CD4-positive, alpha-beta memory T cell (primary cell): ENCODE results near the gene C1orf21. TPM values are rescaled to one million over a fixed set of nuclear protein-coding genes. Genes with fewer than 3 reads are reported as not detected.
A peak's percentile ranks its signal among the peaks of the same experiment; 100 is the strongest.

Experiments
- CTCF ChIA-PET: fragments of 350-600 bp; sonication (Branson Sonifier 250); formaldehyde crosslinking; loops from one replicate; lab custom pipeline; 2021; ENCODE audit warnings: inconsistent platforms; ENCODE audit not compliant: partially characterized antibody; lab: Charles Lee
- POLR2A ChIA-PET: fragments of 350-600 bp; sonication (Branson Sonifier 250); formaldehyde crosslinking; loops from one replicate; lab custom pipeline; 2021; ENCODE audit not compliant: partially characterized antibody; lab: Charles Lee
- DNase-seq, 5 donors: peaks; one replicate each; pipeline versions ENCODE4 v3.0.0 to v3.0.0-alpha.2; 2020 to 2022; ENCODE audit warnings: mixed read lengths in 1 of 5
- H3K27ac ChIP-seq: one replicate; pipeline ENCODE4 v1.7.0; 2013; ENCODE audit warnings: low read depth, low read length
- H3K27me3 ChIP-seq: 2 replicates; pipeline ENCODE4 v1.7.0; 2013; ENCODE audit warnings: mild to moderate bottlenecking, low read length, moderate library complexity; ENCODE audit not compliant: insufficient read depth
- H3K36me3 ChIP-seq: 2 replicates; pipeline ENCODE4 v1.7.0; 2013; ENCODE audit warnings: mild to moderate bottlenecking, low read length, moderate library complexity; ENCODE audit not compliant: insufficient read depth
- H3K4me1 ChIP-seq: 2 replicates; pipeline ENCODE4 v1.7.0; 2013; ENCODE audit warnings: mild to moderate bottlenecking, low read length, moderate library complexity; ENCODE audit not compliant: insufficient read depth
- H3K4me3 ChIP-seq, 2 donors: one replicate each; pipeline ENCODE4 v1.7.0; 2013; ENCODE audit warnings: low read length in 2 of 2, mild to moderate bottlenecking in 1 of 2
- H3K9me3 ChIP-seq, 2 donors: one replicate each; pipeline ENCODE4 v1.7.0; 2013; ENCODE audit warnings: low read length in 2 of 2, control low read depth in 1 of 2; ENCODE audit not compliant: control insufficient read depth in 1 of 2
- H3K27ac Mint-ChIP-seq, 7 donors: one replicate each; pipeline ENCODE4 v1.8.0; 2020 to 2021; ENCODE audit warnings: mixed read lengths in 7 of 7, mild to moderate bottlenecking in 6 of 7, inconsistent platforms in 3 of 7, moderate library complexity in 3 of 7
- H3K27me3 Mint-ChIP-seq, 2 donors: one replicate each; pipeline ENCODE4 v1.8.0; 2020 to 2021; ENCODE audit warnings: mixed read lengths in 2 of 2
- H3K36me3 Mint-ChIP-seq, 2 donors: one replicate each; pipeline ENCODE4 v1.8.0; 2020 to 2021; ENCODE audit warnings: mixed read lengths in 2 of 2, inconsistent platforms in 1 of 2, mild to moderate bottlenecking in 1 of 2
- H3K4me1 Mint-ChIP-seq, 4 donors: one replicate each; pipeline ENCODE4 v1.8.0; 2020 to 2021; ENCODE audit warnings: mixed read lengths in 4 of 4, mild to moderate bottlenecking in 1 of 4
- H3K4me3 Mint-ChIP-seq, 8 donors: one replicate each; pipeline ENCODE4 v1.8.0; 2020 to 2021; ENCODE audit warnings: mixed read lengths in 8 of 8, mild to moderate bottlenecking in 7 of 8, moderate library complexity in 6 of 8, inconsistent platforms in 3 of 8
- H3K9me3 Mint-ChIP-seq, 8 donors: one replicate each; pipeline ENCODE4 v1.8.0; 2020 to 2021; ENCODE audit warnings: mixed read lengths in 8 of 8, mild to moderate bottlenecking in 5 of 8, inconsistent platforms in 3 of 8, moderate library complexity in 1 of 8
- intact Hi-C: fragments of 100-400 bp; cut with micrococcal nuclease; formaldehyde crosslinking; loops from one replicate; pipeline ENCODE4 v1.15.1; 2023
- polyA plus RNA-seq, 2 donors: library from polyadenylated mRNA; unstranded; fragments of 300-500 nt; fragmentation: Illumina TruSeq; gene quantifications; one replicate each; pipeline ENCODE4 v1.2.3, GENCODE V29; 2021
- total RNA-seq, 2 experiments: library from RNA; stranded (reverse); gene quantifications; one replicate each; pipeline ENCODE4 v1.2.3, GENCODE V29; 2021

Gene C1orf21
- total and polyA plus RNA-seq, 4 experiments from 2014 or later: 0.20 to 0.80 (median 0.55) TPM

DNA sequence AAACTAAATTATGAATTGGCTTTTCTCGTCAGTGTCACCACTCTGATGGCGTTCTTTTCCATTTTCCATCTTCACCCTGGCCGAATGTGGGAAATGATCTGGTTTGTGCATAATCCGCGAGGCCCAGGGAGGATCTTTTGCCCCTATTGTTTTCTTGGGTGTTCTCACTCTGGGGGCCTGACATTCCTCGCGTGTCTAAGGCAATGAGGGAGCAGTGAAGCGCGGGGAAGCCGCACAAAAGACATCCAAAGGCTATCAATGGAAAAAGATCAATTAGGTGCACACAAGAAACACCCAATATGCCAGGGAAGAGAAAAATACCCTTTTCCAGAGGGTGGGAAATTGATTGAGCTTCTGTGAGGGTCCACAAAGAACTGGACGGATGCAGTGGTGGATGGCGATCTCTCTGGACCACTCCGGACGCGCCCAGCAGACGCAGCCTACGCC lies 941 bp upstream of the C1orf21 start:
- Histone ChIP-seq H3K9me3 (no peaks in the 10 kb centered on the region), H3K4me1 (peaks cover 9% of the 10 kb centered on the region), H3K27me3 (peaks cover 7% of the 10 kb centered on the region), H3K4me3 (no peak overlapping the region), H3K36me3 (no peaks in the 10 kb centered on the region), H3K27ac (no peak overlapping the region)
- Mint-ChIP-seq H3K36me3 (no peaks in the 10 kb centered on the region), H3K27ac (no peak overlapping the region), H3K4me3 (peak overlapping the region; percentile 67 to 85 (median 76)), H3K9me3 (peaks cover 0 to 2% (median 0%) of the 10 kb centered on the region in 8 donors), H3K27me3 (peaks cover 41 to 51% of the 10 kb centered on the region in 2 donors), H3K4me1 (peaks cover 11 to 24% (median 19%) of the 10 kb centered on the region in 4 donors)
- POLR2A ChIA-PET: no interaction called here
- intact Hi-C loops: no loop called here
- DNase-seq: no peak
- CTCF ChIA-PET: no interaction called here

DNA sequence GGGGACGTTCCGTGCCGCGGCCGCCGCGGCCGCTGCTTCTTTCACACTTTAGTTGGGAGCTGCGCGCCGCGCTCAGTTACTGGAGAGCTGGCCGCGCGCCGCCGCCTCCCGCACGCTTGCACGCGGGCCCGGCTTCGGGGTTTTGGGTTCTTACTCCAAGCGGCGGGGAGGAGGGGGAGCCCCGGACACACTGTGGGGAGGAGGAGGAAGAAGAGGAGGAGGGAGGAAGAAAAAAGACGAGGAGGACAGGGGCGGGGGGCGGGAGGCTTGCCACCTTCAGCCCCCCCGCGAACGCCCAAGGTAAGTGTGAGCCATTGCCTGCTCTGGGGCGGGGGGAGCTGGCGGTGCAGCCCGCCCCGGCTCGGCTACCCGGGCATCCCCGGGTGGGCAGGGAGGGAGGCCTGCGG lies 243 bp downstream of the C1orf21 start:
- Mint-ChIP-seq H3K9me3 (peaks cover 0 to 2% (median 0%) of the 10 kb centered on the region in 8 donors), H3K27ac (peak overlapping the region in 1 of 7 donors; percentile 25), H3K27me3 (peaks cover 37 to 50% of the 10 kb centered on the region in 2 donors), H3K36me3 (no peaks in the 10 kb centered on the region), H3K4me3 (peak overlapping the region; percentile 48 to 88 (median 71)), H3K4me1 (peaks cover 11 to 24% (median 19%) of the 10 kb centered on the region in 4 donors)
- Histone ChIP-seq H3K27ac (no peak overlapping the region), H3K4me3 (peak overlapping the region in 1 of 2 donors; percentile 22), H3K27me3 (peaks cover 7% of the 10 kb centered on the region), H3K4me1 (peaks cover 9% of the 10 kb centered on the region), H3K36me3 (no peaks in the 10 kb centered on the region), H3K9me3 (no peaks in the 10 kb centered on the region)
- ChIA-PET POLR2A (no interaction called here), CTCF (no interaction called here)
- DNase-seq: no peak
- intact Hi-C loops: no loop called here

DNA sequence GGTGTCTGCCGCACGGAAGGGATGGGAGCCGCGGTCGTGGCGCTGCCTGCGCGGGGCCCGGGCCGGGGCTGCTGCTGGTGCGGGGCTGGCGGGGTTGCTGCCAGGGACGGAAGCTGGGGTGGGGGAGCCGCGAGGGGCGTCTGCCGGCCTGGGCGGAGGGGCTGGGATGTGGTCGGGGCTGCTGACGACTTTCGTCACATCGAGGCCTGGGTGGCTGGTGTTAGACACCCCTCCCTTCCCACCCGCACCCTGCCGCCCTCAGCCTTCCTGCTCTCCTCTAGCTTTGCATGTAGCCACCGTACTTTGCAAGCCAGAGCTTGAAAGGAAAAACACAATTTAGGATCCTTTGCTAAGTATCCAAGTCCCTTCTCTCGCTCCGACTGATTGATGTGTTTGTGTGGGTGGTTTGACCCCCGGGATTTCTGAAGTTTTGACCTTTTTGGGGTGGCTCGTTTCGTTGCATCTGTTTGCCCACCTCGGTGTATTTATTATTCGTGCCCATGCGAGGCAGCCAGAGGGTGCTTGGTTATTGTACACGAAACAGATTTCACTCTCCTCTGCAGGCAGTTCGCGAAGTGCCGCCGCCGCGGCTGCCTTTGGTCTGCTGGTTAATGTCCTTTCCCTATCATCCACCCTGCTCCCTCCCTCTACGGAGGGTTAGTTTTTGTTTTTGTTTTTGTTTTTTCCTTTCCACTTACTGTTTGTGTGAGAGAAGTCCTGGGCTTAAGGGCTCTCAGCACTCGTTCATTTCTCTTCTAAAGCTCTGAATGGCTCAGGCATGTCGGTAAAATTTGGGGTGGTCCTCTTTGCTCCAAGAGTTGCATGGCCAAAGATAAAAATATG lies 868 bp downstream of the C1orf21 start:
- peaks cover 37 to 52% of the 10 kb centered on the region in 2 donors for H3K27me3 Mint-ChIP-seq
- intact Hi-C loops: no loop called here
- no peaks in the 10 kb centered on the region for H3K9me3 ChIP-seq
- peak in 4 of 5 donors; percentile 8 to 47 (median 26) for DNase-seq
- H3K27me3 ChIP-seq: peaks cover 7% of the 10 kb centered on the region
- H3K4me3 Mint-ChIP-seq: peak overlapping the region; percentile 78 to 89 (median 84)
- H3K9me3 Mint-ChIP-seq: peaks cover 0 to 2% (median 0%) of the 10 kb centered on the region in 8 donors
- H3K36me3 ChIP-seq: no peaks in the 10 kb centered on the region
- ChIA-PET CTCF (no interaction called here), POLR2A (no interaction called here)
- peaks cover 9% of the 10 kb centered on the region for H3K4me1 ChIP-seq
- H3K4me3 ChIP-seq: peak overlapping the region in 1 of 2 donors; percentile 22
- peaks cover 11 to 24% (median 19%) of the 10 kb centered on the region in 4 donors for H3K4me1 Mint-ChIP-seq
- no peak overlapping the region for H3K27ac ChIP-seq
- no peaks in the 10 kb centered on the region for H3K36me3 Mint-ChIP-seq
- H3K27ac Mint-ChIP-seq: peak overlapping the region in 4 of 7 donors; percentile 5 to 71 (median 27)

DNA sequence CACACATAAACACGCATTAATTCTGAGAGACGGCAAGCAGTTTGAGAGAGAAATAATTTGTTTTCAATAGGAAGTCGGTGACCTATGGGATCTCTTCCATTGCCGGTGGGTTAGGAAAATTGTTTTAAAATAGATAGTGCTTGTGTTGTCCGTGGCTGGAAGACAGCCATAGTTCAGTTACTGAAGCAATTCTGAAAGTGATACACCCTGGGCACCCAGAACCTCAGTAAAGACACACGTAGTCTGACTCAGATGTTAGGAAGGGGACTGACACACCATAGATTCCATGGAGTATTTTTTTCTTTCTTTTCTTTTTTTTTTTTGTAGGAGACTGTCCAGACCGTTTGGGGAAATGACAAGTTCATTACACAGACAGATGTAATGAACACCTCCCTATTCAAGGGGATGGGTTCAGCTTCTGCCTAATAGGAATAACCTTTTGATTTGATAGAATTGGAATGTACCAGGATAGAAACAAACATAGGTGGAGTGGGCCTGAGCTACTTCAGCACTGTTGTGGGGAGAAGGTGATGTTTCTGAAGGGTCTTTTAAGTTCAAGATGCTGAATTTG lies 1.6 kb downstream of the C1orf21 start:
- peak overlapping the region in 2 of 7 donors; percentile 49 to 71 for H3K27ac Mint-ChIP-seq
- intact Hi-C loops: no loop called here
- H3K4me3 ChIP-seq: no peak overlapping the region

DNA sequence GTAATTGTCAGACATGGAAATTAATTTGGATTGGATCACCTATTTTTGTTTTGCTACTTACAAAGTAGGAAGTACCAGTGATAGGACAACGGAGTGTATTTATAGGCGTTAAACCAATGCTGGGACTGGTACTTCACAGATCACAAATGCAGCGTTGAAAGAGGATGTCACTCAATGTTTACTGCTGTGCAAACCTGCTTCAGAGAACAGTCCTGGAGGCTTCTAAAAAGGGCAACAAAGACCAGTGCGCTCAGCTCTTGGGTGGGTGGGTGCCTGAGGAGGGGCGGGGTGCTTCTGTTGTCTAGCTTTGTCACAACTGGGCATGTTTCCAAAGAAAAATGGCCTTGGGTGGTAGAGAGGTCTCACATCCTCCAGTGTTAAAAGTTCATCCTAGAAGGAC lies 2.1 kb downstream of the C1orf21 start:
- intact Hi-C loops: no loop called here
- H3K4me1 ChIP-seq: peaks cover 9% of the 10 kb centered on the region
- ChIA-PET POLR2A (no interaction called here), CTCF (no interaction called here)
- H3K4me3 Mint-ChIP-seq: peak overlapping the region in 3 of 8 donors; percentile 79 to 87 (median 86)
- H3K27me3 ChIP-seq: peaks cover 7% of the 10 kb centered on the region
- no peaks in the 10 kb centered on the region for H3K36me3 ChIP-seq
- no peak overlapping the region for H3K27ac Mint-ChIP-seq
- no peaks in the 10 kb centered on the region for H3K9me3 ChIP-seq
- H3K4me1 Mint-ChIP-seq: peaks cover 11 to 24% (median 19%) of the 10 kb centered on the region in 4 donors
- DNase-seq: no peak
- H3K27me3 Mint-ChIP-seq: peaks cover 40 to 50% of the 10 kb centered on the region in 2 donors
- no peak overlapping the region for H3K27ac ChIP-seq
- H3K36me3 Mint-ChIP-seq: no peaks in the 10 kb centered on the region
- no peak overlapping the region for H3K4me3 ChIP-seq
- H3K9me3 Mint-ChIP-seq: peaks cover 0 to 2% (median 0%) of the 10 kb centered on the region in 8 donors

More for the DNA sequence above, 1.6 kb downstream of the C1orf21 start:
- peak in 1 of 5 donors; percentile 3 for DNase-seq
- ChIA-PET POLR2A (no interaction called here), CTCF (no interaction called here)
- peaks cover 0 to 2% (median 0%) of the 10 kb centered on the region in 8 donors for H3K9me3 Mint-ChIP-seq
- no peaks in the 10 kb centered on the region for H3K9me3 ChIP-seq
- H3K4me1 Mint-ChIP-seq: peaks cover 11 to 24% (median 19%) of the 10 kb centered on the region in 4 donors
- H3K36me3 Mint-ChIP-seq: no peaks in the 10 kb centered on the region
- peak overlapping the region; percentile 78 to 89 (median 84) for H3K4me3 Mint-ChIP-seq
- peaks cover 9% of the 10 kb centered on the region for H3K4me1 ChIP-seq
- no peaks in the 10 kb centered on the region for H3K36me3 ChIP-seq
- H3K27me3 Mint-ChIP-seq: peaks cover 38 to 52% of the 10 kb centered on the region in 2 donors
- H3K27me3 ChIP-seq: peaks cover 7% of the 10 kb centered on the region
- H3K27ac ChIP-seq: no peak overlapping the region

DNA sequence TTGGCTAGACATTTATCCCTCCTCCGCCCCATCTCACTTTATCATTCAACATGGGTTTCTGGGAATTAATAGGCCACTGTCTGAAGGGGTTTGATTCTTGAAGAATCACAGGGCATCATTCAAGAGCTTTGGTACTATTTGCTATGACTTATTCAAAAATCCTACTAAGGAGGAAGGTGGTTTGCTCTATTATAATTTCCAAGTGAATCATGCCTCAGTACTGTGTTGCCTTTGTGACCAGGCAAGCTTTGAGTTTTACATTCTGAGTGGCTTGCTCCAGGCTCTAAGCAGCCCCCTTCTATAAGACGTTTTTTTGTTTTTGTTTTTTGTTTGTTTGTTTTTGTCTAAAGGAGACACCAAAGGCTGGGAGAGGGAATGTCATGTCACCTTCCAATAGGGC lies 2.6 kb downstream of the C1orf21 start:
- H3K9me3 Mint-ChIP-seq: peaks cover 0 to 2% (median 0%) of the 10 kb centered on the region in 8 donors
- Histone ChIP-seq H3K4me3 (no peak overlapping the region), H3K4me1 (peaks cover 9% of the 10 kb centered on the region), H3K36me3 (no peaks in the 10 kb centered on the region), H3K27ac (no peak overlapping the region), H3K9me3 (no peaks in the 10 kb centered on the region), H3K27me3 (peaks cover 7% of the 10 kb centered on the region)
- no peak overlapping the region for H3K27ac Mint-ChIP-seq
- DNase-seq: no peak
- no peaks in the 10 kb centered on the region for H3K36me3 Mint-ChIP-seq
- intact Hi-C loops: no loop called here
- H3K4me1 Mint-ChIP-seq: peaks cover 11 to 24% (median 19%) of the 10 kb centered on the region in 4 donors
- POLR2A ChIA-PET: no interaction called here
- H3K27me3 Mint-ChIP-seq: peaks cover 36 to 49% of the 10 kb centered on the region in 2 donors
- no peak overlapping the region for H3K4me3 Mint-ChIP-seq
- CTCF ChIA-PET: no interaction called here

DNA sequence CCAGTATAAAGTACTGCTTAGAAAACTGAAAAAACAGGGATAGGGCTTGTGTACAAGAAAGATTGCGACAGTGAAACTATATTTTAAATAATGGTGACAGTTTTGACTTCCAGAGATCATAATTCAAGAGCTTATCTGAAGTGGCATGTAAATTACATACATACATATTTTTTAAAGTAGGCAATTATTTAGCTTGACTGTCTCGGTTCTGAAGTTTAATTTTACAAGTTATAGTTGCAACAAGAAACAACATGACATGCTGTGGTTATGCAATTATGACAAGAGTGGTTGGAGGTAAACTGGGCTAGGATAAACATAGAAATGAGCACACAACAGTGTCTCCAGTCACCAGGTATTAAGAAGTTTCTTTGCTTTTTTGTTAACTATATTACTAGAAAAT lies 4.1 kb downstream of the C1orf21 start:
- no peak overlapping the region for H3K27ac Mint-ChIP-seq
- CTCF ChIA-PET: no interaction called here

More for the DNA sequence above, 4.1 kb downstream of the C1orf21 start:
- intact Hi-C loops: no loop called here
- peaks cover 0 to 2% (median 0%) of the 10 kb centered on the region in 8 donors for H3K9me3 Mint-ChIP-seq
- Histone ChIP-seq H3K9me3 (no peaks in the 10 kb centered on the region), H3K4me1 (peaks cover 9% of the 10 kb centered on the region), H3K27me3 (peaks cover 3% of the 10 kb centered on the region), H3K27ac (no peak overlapping the region), H3K36me3 (no peaks in the 10 kb centered on the region), H3K4me3 (no peak overlapping the region)
- no peaks in the 10 kb centered on the region for H3K36me3 Mint-ChIP-seq
- DNase-seq: no peak
- POLR2A ChIA-PET: no interaction called here
- H3K27me3 Mint-ChIP-seq: peaks cover 28 to 41% of the 10 kb centered on the region in 2 donors
- H3K4me1 Mint-ChIP-seq: peaks cover 10 to 17% (median 14%) of the 10 kb centered on the region in 4 donors
- H3K4me3 Mint-ChIP-seq: no peak overlapping the region
